Measurements from ENCODE around the gene TMC4.

- TF ChIP-seq POLR2A (IDR thresholded peaks at IDR 0.05; ENCODE audit: low read length) (no peak), GATA1 (IDR thresholded peaks at IDR 0.05; ENCODE audit: low read depth, low read length) (no peak)
Measured at GRCh38 chr19:54133957-54134590, 38.9 kb downstream of the TMC4 start.

Measured in erythroblast (primary cell).